HepG2 (cell line): Measurements from ENCODE around the gene ID3. TPM values are rescaled to one million over a fixed set of nuclear protein-coding genes. Genes with fewer than 3 reads are reported as not detected.
A peak's percentile ranks its signal among the peaks of the same experiment; 100 is the strongest.

Experiments
- GATA4 ChIP-seq: sonication (generic); IDR thresholded peaks from 2 replicates; pipeline ENCODE4 v1.6.1; 2016; ENCODE audit warnings: antibody characterized with exemption, low read depth, borderline replicate concordance
- ISL2 ChIP-seq: sonication (generic); formaldehyde crosslinking; IDR thresholded peaks from 2 replicates; pipeline ENCODE4 v1.5.0; 2020; ENCODE audit warnings: missing genetic modification reagents
- MAZ ChIP-seq, 2 experiments: sonication (generic) in 1 of 2; formaldehyde crosslinking in 1 of 2; IDR thresholded peaks; 2 replicates each; pipeline versions ENCODE4 v1.5.0 to v1.6.1; 2012 to 2020; ENCODE audit warnings: low read depth in 2 of 2, mild to moderate bottlenecking in 2 of 2, borderline replicate concordance in 1 of 2, improper control_type of control experiment in 1 of 2, low read length in 1 of 2, missing genetic modification reagents in 1 of 2, moderate library complexity in 1 of 2
- NCOA2 ChIP-seq: sonication (generic); formaldehyde crosslinking; IDR thresholded peaks from 2 replicates; pipeline ENCODE4 v1.8.0; 2022; ENCODE audit warnings: inconsistent platforms
- PBX3 ChIP-seq: sonication (generic); formaldehyde crosslinking; IDR thresholded peaks from 2 replicates; pipeline ENCODE4 v1.8.1; 2023; ENCODE audit warnings: missing genetic modification reagents, inconsistent platforms, borderline replicate concordance
- SALL1 ChIP-seq: sonication (generic); formaldehyde crosslinking; IDR thresholded peaks from 2 replicates; pipeline ENCODE4 v1.8.0; 2022; ENCODE audit warnings: mild to moderate bottlenecking, missing genetic modification reagents
- ZNF232 ChIP-seq: sonication (generic); formaldehyde crosslinking; IDR thresholded peaks from 2 replicates; pipeline ENCODE4 v1.4.0; 2020; ENCODE audit warnings: missing genetic modification reagents, borderline replicate concordance
- polyA plus RNA-seq, 8 experiments: library from polyadenylated mRNA; depleted of rRNA in 3 of 8; stranded (reverse) in 7 of 8; unstranded in 1 of 8; fragments of >200 nt; fragmentation: Illumina TruSeq in 4 of 8; extraction: Trizol in 4 of 8; gene quantifications; 2 replicates each; pipeline versions ENCODE4 v1.2.1 to v1.2.3, GENCODE V29; 2011 to 2016; ENCODE audit warnings: low read depth in 4 of 8, missing spikeins in 1 of 8, mixed read lengths in 1 of 8; ENCODE audit not compliant: insufficient read depth in 1 of 8
- total RNA-seq, 5 experiments: library from RNA; depleted of rRNA; stranded (reverse); fragments of >200 nt; fragmentation: Illumina TruSeq; extraction: Trizol; gene quantifications; 2 replicates each; pipeline ENCODE4 v1.2.3, GENCODE V29; 2016; ENCODE audit warnings: low read depth in 1 of 5
- TF ChIP-seq, protein P1 (sequence below): sonication (generic); formaldehyde crosslinking; IDR thresholded peaks from 2 replicates; pipeline ENCODE4 v1.5.0; 2020; ENCODE audit warnings: mild to moderate bottlenecking, missing genetic modification reagents
- TF ChIP-seq, protein P2 (sequence below): sonication (generic); formaldehyde crosslinking; IDR thresholded peaks from 2 replicates; pipeline ENCODE4 v1.8.0; 2022; ENCODE audit warnings: missing genetic modification reagents, mild to moderate bottlenecking, inconsistent platforms, borderline replicate concordance
- TF ChIP-seq, protein P3 (sequence below): sonication (generic); formaldehyde crosslinking; IDR thresholded peaks from 2 replicates; pipeline ENCODE4 v1.9.0; 2021; ENCODE audit warnings: mild to moderate bottlenecking, missing genetic modification reagents

The ID3 gene
- total and polyA plus RNA-seq, 2 of the 13 experiments (the other 11 are each of a cell fraction or from before 2014, with no cell fraction given): 64.8 to 115 TPM

DNA sequence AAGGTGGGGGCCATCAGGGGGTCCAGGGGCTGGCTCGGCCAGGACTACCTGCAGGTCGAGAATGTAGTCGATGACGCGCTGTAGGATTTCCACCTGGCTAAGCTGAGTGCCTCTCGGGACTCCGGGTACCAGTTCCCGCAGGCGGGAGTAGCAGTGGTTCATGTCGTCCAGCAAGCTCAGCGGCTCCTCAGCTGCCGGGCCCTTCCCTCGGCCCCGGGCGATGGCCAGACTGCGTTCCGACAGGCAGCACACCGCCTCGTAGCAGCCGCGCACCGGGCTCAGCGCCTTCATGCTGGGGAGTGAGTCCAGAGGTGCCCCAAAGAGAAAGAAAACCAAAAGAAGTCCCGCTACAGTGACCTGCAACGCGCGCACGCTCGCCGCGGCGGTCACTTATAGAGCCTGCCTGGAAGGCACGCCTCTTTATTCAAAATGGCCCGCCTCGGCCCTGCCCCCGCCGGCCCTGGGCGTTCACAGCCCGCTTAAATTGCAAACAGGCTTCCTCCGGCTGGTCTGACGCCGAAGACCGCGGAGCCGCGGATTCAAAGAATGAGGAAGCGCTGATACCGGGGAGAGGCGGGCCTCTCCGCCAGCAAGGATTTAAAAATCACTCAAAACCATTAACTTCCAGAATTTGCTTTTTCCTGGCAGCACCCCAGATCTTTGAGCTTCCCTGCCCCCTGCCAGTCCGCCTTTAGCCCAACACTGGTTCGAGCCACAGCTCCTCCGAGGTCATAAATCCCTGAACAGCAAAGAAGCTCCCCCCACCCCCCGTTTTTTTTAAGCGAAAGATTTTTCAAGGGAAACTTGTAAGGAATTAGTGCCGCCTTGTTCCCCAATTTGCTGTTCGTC lies at the start of gene ID3 (continued):
- TF ChIP-seq MAZ (IDR thresholded peaks at IDR 0.05; ENCODE audit: borderline replicate concordance, low read depth, low read length): no peak
- no peak; the same call in 1 of the 2 replicates for TF ChIP-seq MAZ (CRISPR knock-in tag; IDR thresholded peaks at IDR 0.05; ENCODE audit: low read depth)
- TF ChIP-seq ZNF232 (CRISPR knock-in tag): peak; percentile 88
- peak; percentile 87; the same call in 1 of the 2 replicates for TF ChIP-seq GATA4
- TF ChIP-seq ISL2: peak; percentile 54
- no peak; the same call in 1 of the 2 replicates for TF ChIP-seq NCOA2 (CRISPR knock-in tag)
- TF ChIP-seq, protein P1, sequence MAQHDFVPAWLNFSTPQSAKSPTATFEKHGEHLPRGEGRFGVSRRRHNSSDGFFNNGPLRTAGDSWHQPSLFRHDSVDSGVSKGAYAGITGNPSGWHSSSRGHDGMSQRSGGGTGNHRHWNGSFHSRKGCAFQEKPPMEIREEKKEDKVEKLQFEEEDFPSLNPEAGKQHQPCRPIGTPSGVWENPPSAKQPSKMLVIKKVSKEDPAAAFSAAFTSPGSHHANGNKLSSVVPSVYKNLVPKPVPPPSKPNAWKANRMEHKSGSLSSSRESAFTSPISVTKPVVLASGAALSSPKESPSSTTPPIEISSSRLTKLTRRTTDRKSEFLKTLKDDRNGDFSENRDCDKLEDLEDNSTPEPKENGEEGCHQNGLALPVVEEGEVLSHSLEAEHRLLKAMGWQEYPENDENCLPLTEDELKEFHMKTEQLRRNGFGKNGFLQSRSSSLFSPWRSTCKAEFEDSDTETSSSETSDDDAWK (CRISPR knock-in tag): no peak
- TF ChIP-seq SALL1: peak; percentile 70
- TF ChIP-seq, protein P2, sequence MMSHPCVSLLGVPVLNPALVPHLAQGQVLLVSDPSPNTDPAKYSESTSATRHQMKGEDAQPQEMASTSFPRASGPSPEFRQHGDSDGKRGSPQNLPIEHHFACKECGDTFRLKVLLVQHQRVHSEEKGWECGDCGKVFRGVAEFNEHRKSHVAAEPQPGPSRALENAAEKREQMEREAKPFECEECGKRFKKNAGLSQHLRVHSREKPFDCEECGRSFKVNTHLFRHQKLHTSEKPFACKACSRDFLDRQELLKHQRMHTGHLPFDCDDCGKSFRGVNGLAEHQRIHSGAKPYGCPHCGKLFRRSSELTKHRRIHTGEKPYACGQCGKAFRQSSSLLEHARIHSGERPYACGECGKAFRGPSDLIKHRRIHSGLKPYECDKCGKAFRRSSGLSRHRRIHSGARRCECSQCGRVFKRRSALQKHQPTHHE (CRISPR knock-in tag): no peak; the same call in 1 of the 2 replicates
- TF ChIP-seq, protein P3, sequence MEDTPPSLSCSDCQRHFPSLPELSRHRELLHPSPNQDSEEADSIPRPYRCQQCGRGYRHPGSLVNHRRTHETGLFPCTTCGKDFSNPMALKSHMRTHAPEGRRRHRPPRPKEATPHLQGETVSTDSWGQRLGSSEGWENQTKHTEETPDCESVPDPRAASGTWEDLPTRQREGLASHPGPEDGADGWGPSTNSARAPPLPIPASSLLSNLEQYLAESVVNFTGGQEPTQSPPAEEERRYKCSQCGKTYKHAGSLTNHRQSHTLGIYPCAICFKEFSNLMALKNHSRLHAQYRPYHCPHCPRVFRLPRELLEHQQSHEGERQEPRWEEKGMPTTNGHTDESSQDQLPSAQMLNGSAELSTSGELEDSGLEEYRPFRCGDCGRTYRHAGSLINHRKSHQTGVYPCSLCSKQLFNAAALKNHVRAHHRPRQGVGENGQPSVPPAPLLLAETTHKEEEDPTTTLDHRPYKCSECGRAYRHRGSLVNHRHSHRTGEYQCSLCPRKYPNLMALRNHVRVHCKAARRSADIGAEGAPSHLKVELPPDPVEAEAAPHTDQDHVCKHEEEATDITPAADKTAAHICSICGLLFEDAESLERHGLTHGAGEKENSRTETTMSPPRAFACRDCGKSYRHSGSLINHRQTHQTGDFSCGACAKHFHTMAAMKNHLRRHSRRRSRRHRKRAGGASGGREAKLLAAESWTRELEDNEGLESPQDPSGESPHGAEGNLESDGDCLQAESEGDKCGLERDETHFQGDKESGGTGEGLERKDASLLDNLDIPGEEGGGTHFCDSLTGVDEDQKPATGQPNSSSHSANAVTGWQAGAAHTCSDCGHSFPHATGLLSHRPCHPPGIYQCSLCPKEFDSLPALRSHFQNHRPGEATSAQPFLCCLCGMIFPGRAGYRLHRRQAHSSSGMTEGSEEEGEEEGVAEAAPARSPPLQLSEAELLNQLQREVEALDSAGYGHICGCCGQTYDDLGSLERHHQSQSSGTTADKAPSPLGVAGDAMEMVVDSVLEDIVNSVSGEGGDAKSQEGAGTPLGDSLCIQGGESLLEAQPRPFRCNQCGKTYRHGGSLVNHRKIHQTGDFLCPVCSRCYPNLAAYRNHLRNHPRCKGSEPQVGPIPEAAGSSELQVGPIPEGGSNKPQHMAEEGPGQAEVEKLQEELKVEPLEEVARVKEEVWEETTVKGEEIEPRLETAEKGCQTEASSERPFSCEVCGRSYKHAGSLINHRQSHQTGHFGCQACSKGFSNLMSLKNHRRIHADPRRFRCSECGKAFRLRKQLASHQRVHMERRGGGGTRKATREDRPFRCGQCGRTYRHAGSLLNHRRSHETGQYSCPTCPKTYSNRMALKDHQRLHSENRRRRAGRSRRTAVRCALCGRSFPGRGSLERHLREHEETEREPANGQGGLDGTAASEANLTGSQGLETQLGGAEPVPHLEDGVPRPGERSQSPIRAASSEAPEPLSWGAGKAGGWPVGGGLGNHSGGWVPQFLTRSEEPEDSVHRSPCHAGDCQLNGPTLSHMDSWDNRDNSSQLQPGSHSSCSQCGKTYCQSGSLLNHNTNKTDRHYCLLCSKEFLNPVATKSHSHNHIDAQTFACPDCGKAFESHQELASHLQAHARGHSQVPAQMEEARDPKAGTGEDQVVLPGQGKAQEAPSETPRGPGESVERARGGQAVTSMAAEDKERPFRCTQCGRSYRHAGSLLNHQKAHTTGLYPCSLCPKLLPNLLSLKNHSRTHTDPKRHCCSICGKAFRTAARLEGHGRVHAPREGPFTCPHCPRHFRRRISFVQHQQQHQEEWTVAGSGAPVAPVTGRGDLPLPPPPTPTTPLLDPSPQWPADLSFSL (CRISPR knock-in tag): peak; percentile 44; the same call in 1 of the 2 replicates
- 0 out of 2 replicates have a peak, but pooled peaks have one; percentile 17 for TF ChIP-seq PBX3 (CRISPR knock-in tag)
